ENCODE results near the gene PRKCB.
A peak's percentile ranks its signal among the peaks of the same experiment; 100 is the strongest.

PRKCB gene

GRCh38 chr16:23941025-23941424 is 105.2 kb downstream of the PRKCB start:
- no peak for DNase-seq (ENCODE audit: low read depth, low spot score)

GRCh38 chr16:23941963-23942564 is 106.3 kb downstream of the PRKCB start:
- DNase-seq (ENCODE audit: low read depth, low spot score): no peak

DNA sequence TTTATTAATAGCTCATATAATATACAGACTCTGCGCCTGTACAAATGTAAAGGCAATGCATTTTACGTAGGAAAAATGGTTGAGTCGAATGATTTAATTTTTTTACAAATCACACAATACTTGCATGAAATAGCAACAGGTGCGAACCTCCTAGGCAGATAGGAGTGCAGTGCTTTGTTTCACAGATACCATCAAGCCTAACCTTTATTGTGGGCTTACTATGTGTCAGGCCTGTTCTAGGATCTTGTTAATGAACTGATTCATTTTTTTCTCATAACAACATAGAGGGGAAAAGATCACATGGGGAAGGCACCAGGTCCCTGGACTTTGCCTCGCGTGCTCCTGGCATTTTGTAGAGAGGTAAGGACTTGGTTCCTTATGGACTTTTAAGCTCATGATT is 107.8 kb downstream of the PRKCB start:
- DNase-seq (ENCODE audit: low read depth, low spot score): no peak

GRCh38 chr16:23944381-23944780 is 108.6 kb downstream of the PRKCB start:
- no peak for DNase-seq (ENCODE audit: low read depth, low spot score)

GRCh38 chr16:23945243-23945642 is 109.5 kb downstream of the PRKCB start:
- DNase-seq (ENCODE audit: low read depth, low spot score): no peak

DNA sequence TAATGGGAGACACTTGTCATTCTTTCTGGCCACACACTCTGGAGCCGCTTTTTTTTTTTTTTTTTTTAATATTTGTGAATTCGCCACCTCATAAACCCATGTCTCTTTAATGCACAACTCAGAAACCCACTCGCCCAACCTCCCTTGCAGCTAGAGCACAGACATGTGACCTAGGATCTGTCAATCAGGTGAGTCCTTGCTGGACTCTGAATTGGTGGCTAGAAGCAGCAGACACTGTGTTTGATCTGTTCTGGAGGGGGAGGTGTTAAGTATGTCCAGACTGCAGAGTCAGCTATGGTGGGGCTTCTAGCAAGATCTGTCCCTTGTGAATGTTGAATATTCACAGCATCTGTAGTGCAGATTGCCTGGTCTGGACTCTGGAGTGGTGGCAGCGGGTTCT is 112.1 kb downstream of the PRKCB start:
- DNase-seq (ENCODE audit: low read depth, low spot score): no peak

- DNase-seq (ENCODE audit: low read depth, low spot score): no peak
These were observed 113.2 kb downstream of the PRKCB start for GRCh38 chr16:23948949-23949411.

DNA sequence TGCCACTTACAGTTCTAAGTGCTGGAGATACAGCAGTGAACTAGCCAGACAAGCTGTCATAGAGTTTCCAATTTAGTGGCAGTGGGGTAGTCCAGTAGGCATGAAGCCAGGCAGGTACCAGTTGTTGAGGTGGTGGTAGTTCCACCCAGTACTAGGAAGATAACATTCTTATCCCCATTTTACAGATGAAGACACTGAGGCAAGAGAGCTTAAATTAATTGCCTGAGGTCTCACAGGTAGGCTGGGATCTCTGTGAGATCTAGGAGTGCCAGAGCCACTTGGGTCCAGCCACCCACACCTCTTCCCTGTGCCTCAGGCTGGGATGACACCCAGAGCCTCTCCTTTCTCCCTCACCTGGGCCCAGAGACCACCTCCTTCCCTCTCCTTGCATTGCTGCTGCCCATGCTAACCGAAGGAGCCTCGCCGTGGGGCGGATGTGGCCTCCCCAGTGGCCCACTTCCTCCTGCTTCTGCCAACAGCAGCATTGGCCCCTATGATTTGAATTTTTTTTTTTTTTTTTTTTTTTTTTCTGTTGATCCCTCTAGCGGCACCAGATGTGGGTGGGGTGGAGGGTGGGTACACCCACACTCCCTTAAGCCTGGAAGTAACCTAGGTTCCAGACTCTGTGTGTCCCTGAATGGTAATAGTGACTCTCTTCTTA is 114.0 kb downstream of the PRKCB start:
- no peak for DNase-seq (ENCODE audit: low read depth, low spot score)

- DNase-seq (ENCODE audit: low read depth, low spot score): no peak
These were observed 114.6 kb downstream of the PRKCB start for GRCh38 chr16:23950291-23950894.

GRCh38 chr16:23950898-23951297 is 115.1 kb downstream of the PRKCB start:
- DNase-seq (ENCODE audit: low read depth, low spot score): no peak

GRCh38 chr16:23952128-23952970 is 116.6 kb downstream of the PRKCB start:
- DNase-seq (ENCODE audit: low read depth, low spot score): peak; percentile 20

GRCh38 chr16:23952971-23953300 is 117.2 kb downstream of the PRKCB start:
- DNase-seq (ENCODE audit: low read depth, low spot score): no peak

DNA sequence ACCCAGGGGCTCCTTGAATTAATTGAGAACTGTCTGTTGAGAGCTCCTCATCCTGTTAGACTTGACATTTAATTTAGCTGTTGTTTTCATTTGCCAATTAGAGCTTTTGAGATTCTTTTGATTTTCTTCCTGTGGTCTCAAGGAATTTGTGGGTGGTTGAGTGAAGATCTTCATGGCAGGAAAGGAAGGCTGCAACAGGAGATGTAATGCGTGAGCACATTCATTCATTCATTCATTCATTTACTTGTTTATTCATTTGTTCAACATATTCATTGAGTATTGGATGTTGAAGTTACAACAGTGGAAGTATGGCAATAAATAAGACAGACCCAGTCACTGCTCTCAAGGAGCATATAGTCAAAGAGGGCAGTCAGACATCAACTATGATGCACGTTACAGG is 117.7 kb downstream of the PRKCB start:
- DNase-seq (ENCODE audit: low read depth, low spot score): no peak

DNA sequence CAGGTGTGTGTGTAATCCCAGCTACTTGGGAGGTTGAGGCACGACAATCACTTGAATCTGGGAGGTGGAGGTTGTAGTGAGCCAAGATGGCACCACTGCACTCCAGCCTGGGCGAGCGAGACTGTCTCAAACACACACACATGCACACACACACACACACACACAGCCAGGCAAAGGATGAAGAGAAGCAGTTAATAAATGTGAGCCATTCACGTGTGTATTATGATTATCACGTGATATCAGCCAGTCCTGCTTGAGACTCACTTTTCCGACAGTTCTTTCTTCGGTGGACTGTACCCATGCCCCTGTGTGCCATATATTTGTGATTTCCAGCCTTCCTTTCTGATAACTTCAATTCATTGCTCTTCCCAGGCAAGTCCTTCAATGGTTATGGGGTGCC is 119.3 kb downstream of the PRKCB start:
- no peak for DNase-seq (ENCODE audit: low read depth, low spot score)

DNA sequence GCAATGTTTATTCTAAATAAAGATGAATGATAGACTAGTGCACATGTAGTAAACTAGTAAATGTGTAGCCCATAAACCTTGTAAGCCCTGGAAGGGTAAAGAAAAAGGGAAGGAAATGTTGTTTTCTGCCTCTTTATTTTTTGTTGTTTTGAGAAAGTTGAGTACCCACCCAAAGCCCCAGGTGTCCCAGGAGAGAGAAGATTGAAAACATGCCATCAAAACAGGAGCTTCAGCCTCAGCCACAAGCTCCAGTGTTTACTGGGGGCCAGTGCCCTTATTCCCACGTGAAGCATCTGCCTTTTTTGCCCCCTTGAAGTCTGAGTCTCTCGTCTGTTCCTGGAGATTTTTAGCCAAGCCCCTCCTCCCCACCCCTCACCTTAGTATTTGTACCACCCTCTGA is 121.5 kb downstream of the PRKCB start:
- DNase-seq (ENCODE audit: low read depth, low spot score): no peak

DNA sequence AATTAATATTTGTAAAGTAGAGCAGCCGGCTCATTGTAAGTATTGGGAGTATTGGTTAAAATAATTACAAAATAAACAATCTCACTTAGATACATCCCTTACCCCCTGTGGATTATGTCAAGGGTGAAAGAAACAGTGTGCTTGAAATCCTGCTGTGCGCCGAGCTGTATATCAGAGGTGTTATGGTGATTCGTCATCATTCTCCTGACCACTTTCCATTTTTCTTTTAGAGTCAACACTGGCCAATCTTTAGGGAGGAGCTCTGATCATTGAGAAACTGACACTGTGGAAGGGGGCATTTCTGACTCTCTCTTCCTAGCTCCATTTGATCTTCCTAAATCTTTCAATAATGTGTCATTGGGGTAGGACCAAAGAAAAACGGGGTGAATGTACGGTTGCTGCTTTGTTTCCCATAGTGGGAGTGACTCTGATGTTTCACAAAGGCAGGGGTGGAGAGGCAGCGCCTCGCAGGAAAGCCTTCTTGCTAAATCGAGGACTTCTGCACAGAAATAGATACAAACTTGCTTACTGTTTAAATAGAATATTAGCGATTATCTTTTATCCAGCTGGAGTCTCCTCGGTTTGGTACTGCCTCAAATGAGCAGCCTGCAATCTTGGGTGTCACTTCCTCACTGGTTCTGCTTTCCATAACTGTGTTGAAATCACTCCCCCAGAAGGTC is 123.4 kb downstream of the PRKCB start:
- DNase-seq (ENCODE audit: low read depth, low spot score): no peak

GRCh38 chr16:23959752-23960072 is 123.9 kb downstream of the PRKCB start:
- no peak for DNase-seq (ENCODE audit: low read depth, low spot score)

DNA sequence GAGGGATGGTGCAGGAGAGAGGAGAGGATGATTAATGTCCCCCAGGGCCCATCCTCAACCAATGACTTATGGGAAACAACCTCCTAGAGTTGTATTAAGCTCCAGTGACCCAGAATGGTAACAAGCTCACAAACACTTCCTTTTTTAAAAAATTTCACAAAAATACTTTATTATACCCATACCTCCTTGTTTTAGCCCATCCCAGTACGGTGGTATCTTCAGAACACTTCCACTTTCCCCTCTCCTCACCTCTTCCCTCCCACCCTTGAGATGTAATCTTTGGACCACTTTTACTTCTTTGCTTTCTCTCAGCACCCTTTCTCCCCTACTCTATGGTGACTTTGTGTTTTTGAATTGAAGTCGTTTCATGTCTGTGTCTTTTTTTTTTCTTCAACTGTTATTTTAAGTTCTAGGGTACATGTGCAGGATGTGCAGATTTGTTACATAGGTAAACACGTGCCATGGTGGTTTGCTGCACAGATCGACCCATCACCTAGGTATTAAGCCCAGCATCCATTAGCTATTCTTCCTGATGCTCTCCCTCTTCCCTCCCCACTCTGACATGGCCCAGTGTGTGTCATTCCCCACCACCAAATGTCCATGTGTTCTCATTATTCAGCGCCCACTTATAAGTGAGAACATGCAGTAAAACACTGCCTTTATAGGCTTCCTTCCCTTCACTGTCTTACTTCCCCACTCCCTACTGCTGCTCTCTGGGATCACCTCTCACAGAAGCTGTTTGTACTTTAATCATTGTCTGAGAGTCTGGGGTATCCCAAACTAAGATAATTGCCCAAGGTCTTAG is 124.5 kb downstream of the PRKCB start:
- no peak for DNase-seq (ENCODE audit: low read depth, low spot score)

DNA sequence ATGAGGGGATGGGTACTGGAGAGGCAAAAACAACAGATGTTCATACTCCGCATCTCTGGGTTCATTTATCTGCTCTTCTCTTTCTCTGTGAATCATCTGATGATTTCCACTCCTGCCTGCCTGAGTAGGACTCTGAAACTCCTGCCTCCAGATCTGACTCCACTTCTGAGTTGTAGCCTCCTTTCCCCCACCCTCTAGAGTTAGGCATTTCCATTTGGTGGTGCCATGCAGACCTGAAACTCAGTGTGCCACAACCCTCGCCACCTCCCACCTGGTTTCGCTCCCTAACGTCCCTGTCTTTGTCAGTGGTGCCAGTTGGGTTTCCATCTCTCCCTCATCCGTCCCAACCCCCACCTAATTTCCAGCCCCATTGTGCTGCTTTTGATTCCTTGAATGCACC is 126.2 kb downstream of the PRKCB start:
- peak; percentile 29 for DNase-seq (ENCODE audit: low read depth, low spot score)

DNA sequence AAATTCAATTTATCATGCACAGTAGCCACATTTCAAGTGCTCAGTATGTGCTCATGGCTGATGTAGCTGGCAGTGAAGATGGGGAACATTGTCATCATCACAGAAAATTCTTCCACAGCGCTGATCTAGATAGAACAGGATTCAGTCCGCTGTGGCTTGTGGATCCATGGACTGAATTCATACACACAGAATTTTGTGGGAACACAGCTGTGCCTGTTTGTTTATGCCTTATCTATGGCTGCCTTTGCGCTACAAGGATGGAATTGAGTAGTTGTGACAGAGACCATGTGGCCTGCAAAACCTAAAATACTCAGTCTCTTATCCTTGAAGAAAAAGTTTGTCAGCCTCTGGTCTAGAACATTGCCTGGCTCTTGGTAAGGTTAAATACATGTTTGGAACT is 128.4 kb downstream of the PRKCB start:
- no peak for DNase-seq (ENCODE audit: low read depth, low spot score)

DNA sequence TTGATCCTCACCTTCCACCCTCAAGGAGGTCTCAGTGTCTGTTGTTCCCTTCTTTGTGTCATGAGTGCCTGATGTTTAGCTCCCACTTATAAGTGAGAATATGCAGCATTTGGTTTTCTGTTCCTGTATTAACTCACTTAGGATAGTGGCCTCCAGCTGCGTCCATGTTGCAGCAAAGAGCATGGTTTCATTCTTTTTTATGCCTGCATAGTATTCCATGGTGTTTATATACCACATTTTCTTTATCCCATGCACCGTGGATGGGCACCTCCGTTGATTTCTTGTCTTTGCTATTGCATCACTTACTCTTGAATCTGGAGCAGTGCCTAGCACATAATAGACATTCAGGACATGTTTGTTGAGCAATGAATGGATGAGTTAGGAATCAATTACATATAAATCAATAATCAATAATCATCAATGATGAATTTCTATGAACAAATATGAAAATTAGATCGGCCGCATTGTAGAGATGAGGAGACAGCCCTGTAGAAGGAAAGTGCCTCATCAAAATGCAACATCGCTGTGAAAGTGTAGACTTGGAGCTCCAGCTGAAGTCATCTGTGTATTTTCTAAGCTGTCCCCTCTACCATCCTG is 129.5 kb downstream of the PRKCB start:
- no peak for DNase-seq (ENCODE audit: low read depth, low spot score)

Data from activated naive CD8-positive, alpha-beta T cell treated with anti-CD3 and anti-CD28 coated beads, Interleukin-2, amount 50 U/mL, for 16 hours (primary cell).